ENCODE results near the gene TSC1. TPM values are rescaled to one million over a fixed set of nuclear protein-coding genes. Genes with fewer than 3 reads are reported as not detected.

TSC1 gene
- polyA plus RNA-seq, 3 donors, result 3.3 to 43.0 (median 5.8) TPM

- Mint-ChIP-seq H3K36me3 (no peaks in the 10 kb centered on the region), H3K9me3 (no peaks in the 10 kb centered on the region), H3K27me3 (ENCODE audit: low read depth in 3 of 3) (peaks cover under 1 to 9% (median 6%) of the 10 kb centered on the region in 3 donors), H3K27ac (peak overlapping the region in 1 of 7 donors; percentile 82), H3K4me1 (peaks cover 3% of the 10 kb centered on the region), H3K4me3 (no peak overlapping the region)
- no CpG with 5 or more reads among the region's 8 CpGs for WGBS (ENCODE audit: insufficient coverage)
- intact Hi-C loops (cut with micrococcal nuclease), result no loop called here
- TF ChIP-seq CTCF (IDR thresholded peaks at IDR 0.05), result no peak
- H2AFZ ChIP-seq (ENCODE audit: insufficient read depth, low read depth, low read length, poor library complexity, severe bottlenecking), result no peak overlapping the region
- H3K9me3 ChIP-seq (replicated peaks in 1 of 2; ENCODE audit: control insufficient read depth in 1 of 2, insufficient read depth in 1 of 2, low read length in 2 of 2), result no peaks in the 10 kb centered on the region
- no peaks in the 10 kb centered on the region for H3K4me1 ChIP-seq (ENCODE audit: control insufficient read depth in 1 of 2, insufficient read depth in 2 of 2, low read length in 2 of 2)
- H3K27me3 ChIP-seq (ENCODE audit: control insufficient read depth in 2 of 2, insufficient read depth in 2 of 2, low read length in 2 of 2), result no peaks in the 10 kb centered on the region
- H3K4me3 ChIP-seq (replicated peaks in 1 of 3; ENCODE audit: low read depth in 2 of 3, low read length in 3 of 3), result no peak overlapping the region
- H3K79me2 ChIP-seq (ENCODE audit: insufficient read depth, low read length), result no peaks in the 10 kb centered on the region
- no peaks in the 10 kb centered on the region for H3K36me3 ChIP-seq (replicated peaks in 1 of 2; ENCODE audit: control insufficient read depth in 1 of 2, insufficient read depth in 2 of 2, low read length in 2 of 2)
- no peak for DNase-seq
- H4K20me1 ChIP-seq (ENCODE audit: insufficient read depth, low read length), result no peaks in the 10 kb centered on the region
- no peak overlapping the region for H3K9ac ChIP-seq (ENCODE audit: insufficient read depth, low read length, poor library complexity, severe bottlenecking)
- H3K27ac ChIP-seq (ENCODE audit: low read depth in 1 of 2, low read length in 2 of 2), result no peak overlapping the region
- no peak overlapping the region for H3K4me2 ChIP-seq (replicated peaks; ENCODE audit: extremely low read depth, low read length, poor library complexity, severe bottlenecking)
Measured at GRCh38 chr9:132857031-132857430, 87.4 kb downstream of the TSC1 start.

GRCh38 chr9:132855904-132856303, 88.5 kb downstream of the TSC1 start:
- H3K36me3 Mint-ChIP-seq, result no peaks in the 10 kb centered on the region
- Histone ChIP-seq H3K4me2 (replicated peaks; ENCODE audit: extremely low read depth, low read length, poor library complexity, severe bottlenecking) (no peak overlapping the region), H3K4me3 (replicated peaks in 1 of 3; ENCODE audit: low read depth in 2 of 3, low read length in 3 of 3) (no peak overlapping the region), H2AFZ (ENCODE audit: insufficient read depth, low read depth, low read length, poor library complexity, severe bottlenecking) (no peak overlapping the region), H3K4me1 (ENCODE audit: control insufficient read depth in 1 of 2, insufficient read depth in 2 of 2, low read length in 2 of 2) (no peaks in the 10 kb centered on the region), H3K36me3 (replicated peaks in 1 of 2; ENCODE audit: control insufficient read depth in 1 of 2, insufficient read depth in 2 of 2, low read length in 2 of 2) (no peaks in the 10 kb centered on the region), H3K9ac (ENCODE audit: insufficient read depth, low read length, poor library complexity, severe bottlenecking) (no peak overlapping the region), H3K27ac (ENCODE audit: low read depth in 1 of 2, low read length in 2 of 2) (no peak overlapping the region), H3K79me2 (ENCODE audit: insufficient read depth, low read length) (no peaks in the 10 kb centered on the region), H4K20me1 (ENCODE audit: insufficient read depth, low read length) (no peaks in the 10 kb centered on the region), H3K27me3 (ENCODE audit: control insufficient read depth in 2 of 2, insufficient read depth in 2 of 2, low read length in 2 of 2) (no peaks in the 10 kb centered on the region), H3K9me3 (replicated peaks in 1 of 2; ENCODE audit: control insufficient read depth in 1 of 2, insufficient read depth in 1 of 2, low read length in 2 of 2) (no peaks in the 10 kb centered on the region)
- DNase-seq, result no peak
- intact Hi-C loops (cut with micrococcal nuclease), result no loop called here
- peaks cover 3% of the 10 kb centered on the region for H3K4me1 Mint-ChIP-seq
- no peak overlapping the region for H3K4me3 Mint-ChIP-seq
- H3K9me3 Mint-ChIP-seq, result no peaks in the 10 kb centered on the region
- 100% methylated on average over 1 of the region's 5 CpGs for WGBS (ENCODE audit: insufficient coverage)
- H3K27ac Mint-ChIP-seq, result no peak overlapping the region
- peaks cover 5 to 9% (median 8%) of the 10 kb centered on the region in 3 donors for H3K27me3 Mint-ChIP-seq (ENCODE audit: low read depth in 3 of 3)
- TF ChIP-seq CTCF (IDR thresholded peaks at IDR 0.05), result no peak
